ENCODE measurements around the gene CRYGS.

- TF ChIP-seq TAF1 (IDR thresholded peaks at IDR 0.05; ENCODE audit: borderline replicate concordance, insufficient read depth, low read length), result no peak
- no peak for TF ChIP-seq POLR2AphosphoS5 (IDR thresholded peaks at IDR 0.05; ENCODE audit: low read depth, low read length)
- no peak for TF ChIP-seq SIN3A (IDR thresholded peaks at IDR 0.05; ENCODE audit: borderline replicate concordance, insufficient read depth, low read length)
- no peak for TF ChIP-seq REST (IDR thresholded peaks at IDR 0.05; ENCODE audit: insufficient read depth in 1 of 2, low read depth in 2 of 2, low read length in 2 of 2)
Measured at GRCh38 chr3:186540221-186540834, 3.9 kb downstream of the CRYGS start.
